Trophoblast cell (in vitro differentiated cells and primary cell): ENCODE results near the gene CWC25.

Experiments
- DNase-seq, 2 donors: peaks; one replicate each; pipeline ENCODE4 v3.0.0-alpha.2; 2016
- H2AFZ ChIP-seq: 2 replicates; pipeline ENCODE4 v1.6.1; 2013; ENCODE audit warnings: low read length, moderate library complexity, mild to moderate bottlenecking; ENCODE audit not compliant: insufficient read depth, poor library complexity
- H2AK5ac ChIP-seq: 2 replicates; pipeline ENCODE4 v1.6.1; 2013; ENCODE audit warnings: mild to moderate bottlenecking, low read length
- H2BK120ac ChIP-seq: 2 replicates; pipeline ENCODE4 v1.6.1; 2013; ENCODE audit warnings: low read length, mild to moderate bottlenecking, moderate library complexity; ENCODE audit not compliant: insufficient read depth, poor library complexity
- H2BK12ac ChIP-seq: 2 replicates; pipeline ENCODE4 v1.6.1; 2013; ENCODE audit warnings: mild to moderate bottlenecking, low read length, moderate library complexity
- H2BK5ac ChIP-seq: 2 replicates; pipeline ENCODE4 v1.6.1; 2013; ENCODE audit warnings: low read length, low read depth, moderate library complexity, mild to moderate bottlenecking; ENCODE audit not compliant: poor library complexity
- H3K14ac ChIP-seq: 2 replicates; pipeline ENCODE4 v1.6.1; 2013; ENCODE audit warnings: mild to moderate bottlenecking, low read length
- H3K18ac ChIP-seq: 2 replicates; pipeline ENCODE4 v1.6.1; 2013; ENCODE audit warnings: mild to moderate bottlenecking, low read length
- H3K23ac ChIP-seq: 2 replicates; pipeline ENCODE4 v1.6.1; 2013; ENCODE audit warnings: low read length
- H3K27ac ChIP-seq: 2 replicates; pipeline ENCODE4 v1.5.1; 2013; ENCODE audit warnings: low read depth, mild to moderate bottlenecking, inconsistent platforms, low read length, moderate library complexity
- H3K27me3 ChIP-seq: 2 replicates; pipeline ENCODE4 v1.6.1; 2013; ENCODE audit warnings: inconsistent platforms, mild to moderate bottlenecking, low read length, moderate library complexity; ENCODE audit not compliant: insufficient read depth
- H3K36me3 ChIP-seq, 2 experiments: 1 replicate in 1 of 2; 2 replicates in 1 of 2; pipeline ENCODE4 v1.6.1; 2013; ENCODE audit warnings: low read length in 2 of 2, mild to moderate bottlenecking in 2 of 2, moderate library complexity in 1 of 2; ENCODE audit not compliant: insufficient read depth in 2 of 2, control insufficient read depth in 1 of 2
- H3K4ac ChIP-seq: 2 replicates; pipeline ENCODE4 v1.6.1; 2013; ENCODE audit warnings: low read depth, mild to moderate bottlenecking, low read length, moderate library complexity
- H3K4me1 ChIP-seq, 2 experiments: 1 replicate in 1 of 2; 2 replicates in 1 of 2; pipeline ENCODE4 v1.6.1; 2013; ENCODE audit warnings: low read length in 2 of 2, mild to moderate bottlenecking in 2 of 2, moderate library complexity in 1 of 2; ENCODE audit not compliant: insufficient read depth in 2 of 2, control insufficient read depth in 1 of 2
- H3K4me2 ChIP-seq: 2 replicates; pipeline ENCODE4 v1.6.1; 2013; ENCODE audit warnings: inconsistent platforms, mild to moderate bottlenecking, low read length, moderate library complexity
- H3K4me3 ChIP-seq: 2 replicates; pipeline ENCODE4 v1.5.1; 2013; ENCODE audit warnings: mild to moderate bottlenecking, low read depth, low read length, inconsistent platforms
- H3K79me1 ChIP-seq: one replicate; pipeline ENCODE4 v1.6.1; 2013; ENCODE audit warnings: low read length
- H3K79me2 ChIP-seq: 2 replicates; pipeline ENCODE4 v1.6.1; 2013; ENCODE audit warnings: low read length, mild to moderate bottlenecking; ENCODE audit not compliant: control insufficient read depth, insufficient read depth, poor library complexity
- H3K9ac ChIP-seq: 2 replicates; pipeline ENCODE4 v1.6.1; 2013; ENCODE audit warnings: mild to moderate bottlenecking, low read length
- H3K9me3 ChIP-seq: 2 replicates; pipeline ENCODE4 v1.6.1; 2013; ENCODE audit warnings: low read depth, mild to moderate bottlenecking, control low read depth, inconsistent platforms, low read length; ENCODE audit not compliant: insufficient read depth
- H4K12ac ChIP-seq: 2 replicates; pipeline ENCODE4 v1.6.1; 2013; ENCODE audit warnings: low read depth, mild to moderate bottlenecking, low read length, moderate library complexity
- H4K8ac ChIP-seq: 2 replicates; pipeline ENCODE4 v1.6.1; 2013; ENCODE audit warnings: low read depth, mild to moderate bottlenecking, low read length, moderate library complexity
- H4K91ac ChIP-seq: one replicate; pipeline ENCODE4 v1.6.1; 2013; ENCODE audit warnings: low read depth, mild to moderate bottlenecking, low read length, moderate library complexity
- WGBS: extraction: QIAGEN DNeasy Blood & Tissue Kit; methylation state at CpG from one replicate; pipeline ENCODE4 v1.1.7; 2013; ENCODE audit warnings: missing lambda C conversion rate; ENCODE audit not compliant: insufficient read length, insufficient coverage; ENCODE audit errors: extremely low coverage; 5-methylcytosine and 5-hydroxymethylcytosine counted together

Gene CWC25

DNA sequence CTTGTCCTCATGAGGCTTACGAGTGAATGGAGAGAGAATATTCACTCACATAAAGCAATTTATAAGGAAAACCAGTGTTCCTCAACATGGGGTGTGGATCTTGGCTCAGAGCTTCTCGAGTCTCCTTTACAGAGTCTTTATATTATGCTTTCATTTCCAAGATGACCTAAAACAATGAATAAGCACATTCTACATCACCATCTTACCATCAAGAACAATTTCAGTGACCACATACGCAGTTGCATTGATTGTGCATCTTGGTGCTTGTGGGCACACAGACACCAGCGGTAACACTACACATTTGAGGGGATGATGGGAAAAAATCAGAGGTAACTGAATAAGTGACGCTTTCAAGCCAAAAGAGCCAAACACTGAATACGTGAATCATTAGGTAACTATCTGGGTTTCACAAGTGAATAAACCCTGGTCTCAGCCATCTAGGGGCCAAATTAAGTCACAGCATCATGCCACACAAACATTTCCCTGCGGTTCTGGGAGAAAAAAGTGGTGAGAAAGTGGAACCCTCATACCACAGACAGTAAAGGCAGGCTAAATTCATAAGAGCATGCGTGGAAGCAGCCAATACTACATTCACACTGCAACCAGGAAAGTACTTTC, 9.4 kb downstream of the CWC25 start:
- Histone ChIP-seq H2BK5ac (no peak overlapping the region), H3K9me3 (peaks cover under 1% of the 10 kb centered on the region), H2BK12ac (no peak overlapping the region), H3K27ac (no peak overlapping the region), H3K4ac (no peak overlapping the region), H4K91ac (no peak overlapping the region), H3K18ac (no peak overlapping the region), H2BK120ac (no peak overlapping the region), H2AFZ (no peak overlapping the region), H2AK5ac (no peak overlapping the region), H3K4me2 (no peak overlapping the region), H3K36me3 (peaks cover 36 to 42% of the 10 kb centered on the region in 2 experiments), H3K9ac (no peak overlapping the region), H4K8ac (no peak overlapping the region), H3K27me3 (no peaks in the 10 kb centered on the region), H3K14ac (no peak overlapping the region), H3K79me1 (no peaks in the 10 kb centered on the region), H3K4me3 (no peak overlapping the region), H3K79me2 (no peaks in the 10 kb centered on the region), H3K23ac (no peak overlapping the region), H4K12ac (no peak overlapping the region), H3K4me1 (no peaks in the 10 kb centered on the region)
- WGBS = no CpG with 5 or more reads among the region's 8 CpGs
- peak in 1 of 2 donors; percentile 44 for DNase-seq

DNA sequence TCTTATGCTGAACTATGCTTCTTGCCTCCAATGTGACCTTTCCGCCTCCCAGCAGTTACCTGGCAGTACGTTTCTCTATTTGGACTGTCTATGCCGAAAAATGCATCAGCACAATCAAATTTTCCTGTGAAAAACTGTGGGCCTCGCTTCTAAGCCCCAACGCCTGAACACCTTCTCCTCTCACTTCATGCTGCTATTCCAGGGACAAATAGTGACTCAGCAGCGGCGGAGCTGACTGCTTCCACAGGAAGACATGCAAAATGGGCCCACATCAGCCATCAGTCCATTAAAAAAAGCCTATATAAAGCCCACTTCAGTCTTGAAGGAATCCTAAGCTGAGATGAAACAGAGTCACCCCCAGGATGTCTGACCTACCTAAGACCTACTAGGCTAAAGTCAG, 15.3 kb downstream of the CWC25 start:
- Histone ChIP-seq H3K4me1 (no peaks in the 10 kb centered on the region), H3K4me2 (no peak overlapping the region), H2AFZ (no peak overlapping the region), H2BK12ac (no peak overlapping the region), H3K23ac (no peak overlapping the region), H3K4ac (no peak overlapping the region), H3K14ac (no peak overlapping the region), H3K27ac (no peak overlapping the region), H3K79me2 (no peaks in the 10 kb centered on the region), H3K9ac (no peak overlapping the region), H4K8ac (no peak overlapping the region), H2AK5ac (no peak overlapping the region), H3K36me3 (peaks cover 56 to 62% of the 10 kb centered on the region in 2 experiments), H3K18ac (no peak overlapping the region), H2BK120ac (no peak overlapping the region), H4K12ac (no peak overlapping the region), H3K79me1 (no peaks in the 10 kb centered on the region), H3K27me3 (no peaks in the 10 kb centered on the region), H3K4me3 (no peak overlapping the region), H4K91ac (no peak overlapping the region), H3K9me3 (no peaks in the 10 kb centered on the region), H2BK5ac (no peak overlapping the region)
- DNase-seq = no peak
- no CpG with 5 or more reads among the region's 7 CpGs for whole genome bisulfite sequencing

DNA sequence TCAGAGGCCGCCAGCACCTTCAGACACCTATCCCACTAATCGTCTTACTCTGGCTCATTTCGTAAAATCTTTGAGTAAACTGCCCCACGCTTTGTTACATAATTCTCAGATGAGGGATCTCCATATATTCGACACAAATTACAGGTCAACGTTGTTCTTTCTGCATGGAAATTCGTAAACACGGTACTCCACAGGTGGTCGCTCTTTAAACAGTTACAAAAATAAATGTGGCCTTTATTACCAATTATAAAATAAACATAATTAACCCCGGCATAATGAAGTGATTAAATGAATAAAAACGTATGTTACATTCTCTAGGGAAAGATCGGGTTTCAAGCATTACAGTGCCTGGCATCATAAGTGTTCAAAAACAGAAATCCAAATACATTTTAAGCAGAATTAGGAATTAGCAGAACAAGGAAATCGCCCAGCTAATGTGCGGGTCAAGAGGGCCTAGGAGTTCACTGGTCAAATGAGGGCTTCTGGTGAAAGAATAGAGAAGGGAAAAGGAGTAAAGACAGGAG, 24.8 kb downstream of the CWC25 start:
- Histone ChIP-seq H3K4ac (no peak overlapping the region), H3K79me2 (peaks cover 11% of the 10 kb centered on the region), H2BK120ac (no peak overlapping the region), H3K9ac (no peak overlapping the region), H3K36me3 (peaks cover 17 to 18% of the 10 kb centered on the region in 2 experiments), H3K27ac (no peak overlapping the region), H4K91ac (no peak overlapping the region), H2BK12ac (no peak overlapping the region), H3K4me1 (peaks cover 0 to 10% of the 10 kb centered on the region in 2 experiments), H3K14ac (no peak overlapping the region), H3K27me3 (no peaks in the 10 kb centered on the region), H3K79me1 (peaks cover 9% of the 10 kb centered on the region), H3K18ac (no peak overlapping the region), H3K9me3 (no peaks in the 10 kb centered on the region), H3K4me2 (peak overlapping the region; percentile 68), H3K23ac (no peak overlapping the region), H4K12ac (no peak overlapping the region), H2AFZ (no peak overlapping the region), H3K4me3 (no peak overlapping the region), H4K8ac (no peak overlapping the region), H2AK5ac (no peak overlapping the region), H2BK5ac (no peak overlapping the region)
- peak in 1 of 2 donors; percentile 25 for DNase-seq
- no CpG with 5 or more reads among the region's 14 CpGs for WGBS

DNA sequence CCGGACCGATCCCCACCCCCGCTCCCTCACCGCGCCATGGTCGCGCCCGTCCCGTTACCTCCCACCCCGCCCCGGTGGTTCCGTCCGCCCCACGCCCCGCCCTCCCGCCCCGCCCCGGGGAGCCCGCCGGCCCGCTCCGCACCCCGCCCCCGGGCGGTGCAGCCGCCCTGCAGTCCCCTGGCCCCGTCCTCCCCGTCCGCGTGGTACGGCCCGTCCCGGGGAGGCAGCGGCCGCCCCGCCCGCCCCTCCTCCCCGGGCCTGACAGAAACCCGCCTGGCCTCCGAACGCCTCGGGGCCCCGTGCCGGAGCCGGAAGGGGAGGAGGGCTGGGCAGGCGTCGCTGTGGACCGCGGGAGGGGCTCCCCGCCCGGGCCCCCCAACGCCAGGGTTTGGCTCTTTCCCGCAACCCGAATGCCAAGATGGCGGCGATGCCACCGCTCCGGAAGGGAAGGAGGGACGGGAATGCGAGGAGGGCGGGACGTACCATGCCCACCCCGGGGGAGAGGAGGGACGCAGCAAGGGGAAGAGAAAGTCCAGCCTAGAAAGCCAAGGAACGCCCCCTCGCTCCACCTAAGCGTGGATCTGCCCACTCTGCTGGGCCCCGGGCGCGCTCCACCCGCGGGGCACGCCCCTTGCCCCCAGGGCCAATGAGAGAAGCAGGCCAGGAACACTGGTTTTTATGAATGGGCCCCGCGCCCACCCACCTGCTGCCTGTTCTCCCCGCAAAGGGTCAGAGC, 25.5 kb downstream of the CWC25 start, which contains the start of gene PIP4K2B:
Gene PIP4K2B (minus strand): TSS at position 56 of the 736 bp plus-strand sequence. CDS start 132 bp downstream, outside the sequence.
- Histone ChIP-seq H3K9me3 (no peaks in the 10 kb centered on the region), H3K23ac (no peak within 1 kb of the TSS), H3K9ac (peak within 1 kb of the TSS; percentile 99), H3K14ac (peak within 1 kb of the TSS; percentile 95), H3K18ac (peak within 1 kb of the TSS; percentile 87), H4K91ac (peak within 1 kb of the TSS; percentile 100), H3K79me1 (peaks cover 9% of the 10 kb centered on the region), H3K4me3 (peak within 1 kb of the TSS; percentile 94), H2BK5ac (peak within 1 kb of the TSS; percentile 91), H3K4me2 (peak within 1 kb of the TSS; percentile 69), H3K36me3 (peaks cover 16 to 19% of the 10 kb centered on the region in 2 experiments), H2AK5ac (peak within 1 kb of the TSS; percentile 86), H4K12ac (peak within 1 kb of the TSS; percentile 93), H3K4ac (peak within 1 kb of the TSS; percentile 92), H4K8ac (peak within 1 kb of the TSS; percentile 88), H2BK120ac (peak within 1 kb of the TSS; percentile 83), H3K27ac (peak within 1 kb of the TSS; percentile 98), H2AFZ (peak within 1 kb of the TSS; percentile 95), H2BK12ac (peak within 1 kb of the TSS; percentile 8), H3K27me3 (no peaks in the 10 kb centered on the region), H3K4me1 (peaks cover 0 to 10% of the 10 kb centered on the region in 2 experiments), H3K79me2 (peaks cover 11% of the 10 kb centered on the region)
- WGBS = no CpG with 5 or more reads among the region's 76 CpGs
- peak; percentile 95 to 97 for DNase-seq
